Dedifferentiated amniotic fluid mesenchymal stem cell (primary cell): ENCODE data around the gene CWC27.
A peak's percentile ranks its signal among the peaks of the same experiment; 100 is the strongest.

Experiments
- DNase-seq: peaks from one replicate; pipeline ENCODE4 v3.0.0-alpha.2; 2016; ENCODE audit errors: extremely low spot score

CWC27 gene

DNA sequence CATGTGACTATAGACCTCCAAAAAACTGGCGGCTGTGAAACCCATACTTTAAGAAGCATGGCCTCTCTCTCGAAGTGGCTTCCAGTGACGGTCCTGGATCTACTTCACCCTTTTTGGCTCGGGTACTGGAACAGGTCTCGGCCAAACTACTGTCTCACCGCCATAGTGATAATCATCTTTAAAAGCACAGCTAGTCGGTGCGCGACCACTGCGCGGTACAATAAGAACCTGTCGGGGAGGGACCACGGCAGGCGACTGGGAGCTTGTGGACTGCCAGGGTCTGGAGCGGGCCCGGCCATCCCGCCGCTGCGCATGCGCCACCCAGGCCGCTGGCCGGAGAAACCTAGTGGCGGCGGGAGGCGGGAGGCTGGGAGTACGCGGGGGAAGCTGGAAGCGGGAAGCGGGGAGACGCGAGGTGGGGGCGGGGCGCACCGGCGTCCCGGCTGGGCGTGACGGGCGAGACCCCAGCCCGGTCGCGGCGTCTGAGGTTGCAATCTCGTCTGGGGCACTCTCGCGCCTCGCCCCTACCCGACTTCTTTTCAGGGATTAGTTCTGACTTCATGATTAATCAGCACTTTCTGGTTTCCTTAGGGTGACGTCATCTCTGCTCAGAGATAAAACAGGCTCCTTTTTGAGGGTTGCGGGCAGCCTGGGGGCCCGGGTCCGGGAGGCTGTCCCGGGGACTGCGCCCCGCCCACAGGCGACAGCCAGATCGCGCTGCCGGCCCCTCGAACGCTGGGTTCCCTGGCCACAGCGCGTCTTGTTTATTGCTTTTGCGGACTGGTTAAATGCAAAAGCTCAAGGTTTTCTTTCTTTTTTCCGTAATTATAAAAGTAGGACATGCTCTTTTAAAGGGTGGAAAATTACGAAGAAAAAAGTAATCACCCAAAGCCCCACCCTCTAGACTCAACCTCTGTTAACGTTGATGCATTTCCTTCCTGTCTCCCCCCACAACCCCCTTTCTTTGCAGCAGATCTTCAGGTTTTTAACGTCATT lies 266.8 kb downstream of the CWC27 start:
- DNase-seq: peak; percentile 81

DNA sequence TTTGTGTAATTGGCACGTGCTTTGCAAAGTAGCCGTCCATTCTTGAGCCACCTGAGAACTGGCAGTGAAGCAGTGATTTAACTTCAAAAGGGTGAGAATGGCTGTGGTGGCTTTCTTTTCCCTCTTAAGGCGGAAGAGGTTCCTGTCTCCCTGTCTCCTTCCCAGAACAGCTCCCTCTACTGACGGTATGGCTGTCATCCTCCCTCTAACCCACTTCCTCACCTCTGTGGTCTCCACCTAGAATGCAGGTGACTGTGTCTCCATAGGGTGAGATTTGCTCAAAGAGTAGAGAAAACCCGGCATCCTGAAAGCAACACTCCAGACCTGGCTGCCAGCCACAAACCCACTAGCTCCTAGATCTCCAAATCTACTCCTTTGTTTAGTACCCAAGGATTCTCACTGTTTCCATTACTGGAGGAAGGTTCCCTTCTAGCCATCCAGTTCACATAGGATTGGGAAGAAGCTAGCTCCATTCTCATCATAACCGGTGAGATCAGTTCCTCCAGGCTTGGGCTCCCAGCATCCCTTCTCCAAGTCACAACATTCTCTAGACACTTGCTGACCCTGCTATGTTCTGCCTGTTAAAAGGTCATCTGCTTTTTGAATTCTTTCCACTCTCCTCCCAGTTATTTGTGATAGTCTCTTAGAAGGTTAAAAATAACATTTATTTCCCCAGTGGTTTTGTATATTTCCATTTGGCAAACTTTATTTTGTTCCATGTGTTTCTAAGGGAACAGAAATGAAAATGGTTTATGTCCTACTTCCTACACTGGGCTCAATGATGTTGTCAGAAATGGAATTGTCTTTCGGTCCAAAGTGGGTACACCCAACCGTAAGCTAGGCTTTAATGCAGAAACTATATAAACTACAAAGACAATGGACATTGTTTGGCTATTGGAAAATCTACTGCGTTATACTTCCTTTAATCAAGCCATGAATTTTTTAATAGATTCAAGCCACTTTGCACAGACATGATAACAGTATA lies 269.4 kb downstream of the CWC27 start:
- no peak for DNase-seq

DNA sequence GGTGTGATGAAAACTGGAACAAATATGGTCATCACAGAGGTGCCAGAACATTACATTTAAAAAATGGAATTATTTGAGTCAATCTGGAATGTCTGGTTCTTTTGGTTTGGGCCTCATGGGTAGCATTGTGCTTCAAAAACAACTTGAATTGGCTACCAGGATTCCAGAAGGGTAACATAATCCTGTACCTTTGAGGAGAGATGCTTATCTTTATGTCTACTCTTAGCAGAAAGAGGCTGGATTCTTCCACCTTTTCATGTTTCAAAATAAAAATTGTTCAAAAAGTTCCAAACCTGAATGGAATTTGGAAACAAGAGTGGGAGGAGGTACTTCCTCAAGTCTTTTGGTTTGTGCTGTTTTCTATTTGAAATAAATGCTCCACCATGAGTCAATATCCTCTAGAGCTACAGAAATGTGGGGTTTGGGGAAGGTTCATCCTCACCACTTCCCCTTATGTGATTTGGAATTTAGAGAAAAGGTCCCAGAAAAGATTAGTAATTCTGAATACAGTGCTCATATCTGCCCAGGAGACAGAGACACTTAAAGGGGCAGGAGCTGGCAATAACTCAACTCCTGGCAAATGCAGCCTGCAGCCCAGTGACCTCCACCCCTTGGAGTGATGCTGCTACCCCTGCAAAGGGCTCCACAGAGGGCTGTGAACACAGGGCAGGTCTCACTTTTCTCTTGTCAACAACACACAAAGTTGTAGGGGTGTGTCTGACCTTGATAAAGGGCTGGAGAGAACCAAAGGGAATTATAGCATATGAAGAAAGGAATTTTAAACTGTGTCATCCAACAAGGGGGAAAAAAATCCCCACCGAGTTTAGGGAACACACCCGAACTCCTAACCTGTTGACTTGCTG lies 272.8 kb downstream of the CWC27 start:
- DNase-seq: peak; percentile 19

DNA sequence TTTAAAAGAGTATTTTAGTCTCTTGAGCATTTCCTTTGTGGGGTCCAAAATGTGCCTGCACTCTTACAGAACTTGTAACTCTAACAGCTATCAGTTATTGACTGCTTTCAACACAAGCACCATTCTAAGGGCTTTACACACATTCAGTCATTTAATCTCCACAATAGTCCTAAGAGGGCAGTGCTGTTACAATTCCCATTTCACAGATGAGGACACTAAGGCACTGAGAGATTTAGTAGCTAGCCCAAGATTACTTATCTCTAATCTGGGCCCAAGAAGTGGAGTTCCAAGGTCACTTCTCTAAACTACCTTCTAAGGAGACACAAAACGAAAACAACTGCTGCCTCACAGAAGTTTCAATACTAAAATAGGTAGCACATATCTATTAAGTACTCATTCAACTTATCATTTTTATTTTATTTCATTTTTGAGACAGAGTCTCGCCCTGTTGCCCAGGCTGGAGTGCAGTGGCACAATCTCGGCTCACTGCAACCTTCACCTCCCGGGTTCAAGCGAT lies 275.2 kb downstream of the CWC27 start:
- no peak for DNase-seq

DNA sequence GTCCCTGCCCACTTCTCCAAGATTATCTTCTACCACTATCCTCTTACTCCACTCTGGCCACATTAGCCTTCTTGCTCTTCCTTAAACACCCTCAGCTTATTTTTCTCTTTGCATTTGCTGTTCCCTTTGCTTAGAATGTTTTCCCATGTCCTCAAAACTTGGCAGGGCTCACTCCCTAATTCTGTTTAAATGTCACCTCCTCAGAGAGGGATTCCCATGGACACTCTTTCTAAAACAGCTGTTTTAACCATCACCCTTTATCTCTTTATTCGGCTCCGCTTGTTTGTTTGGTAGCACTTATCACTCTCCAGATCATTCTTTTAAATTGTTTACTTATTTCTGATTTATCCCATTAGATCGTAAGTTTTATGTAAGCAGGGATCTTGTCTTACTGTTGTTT lies 278.5 kb downstream of the CWC27 start:
- DNase-seq: no peak

DNA sequence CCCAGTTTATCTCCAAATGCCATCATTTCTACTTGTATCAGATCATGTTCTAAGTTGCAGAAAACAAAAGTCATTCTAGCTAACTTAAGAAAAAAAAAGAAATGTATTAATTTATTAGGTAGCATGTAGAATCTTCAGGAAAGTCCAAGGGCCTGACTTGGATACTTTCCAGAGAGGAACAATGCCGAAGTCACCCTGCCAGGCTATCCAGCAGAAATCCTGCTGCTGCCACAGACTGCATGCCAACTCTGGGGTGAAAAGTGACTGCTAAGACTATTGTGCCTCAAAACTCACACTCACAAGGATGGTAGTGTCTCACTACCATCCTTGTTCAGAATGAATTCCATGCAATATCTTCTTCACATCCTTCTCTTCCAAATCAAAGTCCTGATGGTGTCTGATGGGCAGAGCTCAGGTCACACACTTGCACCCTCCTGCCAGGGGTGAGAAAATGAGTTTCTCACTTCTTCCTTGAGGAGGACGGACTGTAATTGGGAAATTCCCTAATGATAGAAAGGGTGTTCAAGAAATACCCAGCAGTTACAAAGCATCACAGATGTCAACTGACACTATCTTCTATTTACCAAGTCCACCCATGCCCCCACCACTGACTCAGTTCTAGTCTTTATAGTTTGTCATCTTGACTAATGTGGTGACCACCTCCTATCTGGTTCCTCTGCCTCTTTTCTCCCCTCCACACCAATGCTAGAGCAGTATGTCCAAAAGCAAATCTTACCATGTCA lies 279.4 kb downstream of the CWC27 start:
- no peak for DNase-seq

DNA sequence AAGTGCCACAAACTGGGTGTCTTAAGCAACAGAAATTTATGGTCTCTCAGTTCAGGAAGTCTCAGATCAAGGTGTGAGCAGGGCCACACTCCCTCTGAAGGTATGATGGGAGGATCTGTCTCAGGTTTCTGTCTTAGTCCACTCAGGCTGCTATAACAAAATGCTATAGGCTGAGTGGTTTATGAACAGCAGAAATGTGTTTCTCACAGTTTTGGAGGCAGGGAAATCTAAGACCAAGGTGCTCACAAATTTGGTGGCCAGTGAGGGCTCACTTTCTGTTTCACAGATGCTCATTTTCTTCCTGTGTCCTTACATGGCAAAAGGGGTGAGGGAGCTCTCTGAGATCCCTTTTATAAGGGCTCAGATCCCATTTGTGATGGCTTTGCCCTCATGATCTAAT lies 281.4 kb downstream of the CWC27 start:
- no peak for DNase-seq

DNA sequence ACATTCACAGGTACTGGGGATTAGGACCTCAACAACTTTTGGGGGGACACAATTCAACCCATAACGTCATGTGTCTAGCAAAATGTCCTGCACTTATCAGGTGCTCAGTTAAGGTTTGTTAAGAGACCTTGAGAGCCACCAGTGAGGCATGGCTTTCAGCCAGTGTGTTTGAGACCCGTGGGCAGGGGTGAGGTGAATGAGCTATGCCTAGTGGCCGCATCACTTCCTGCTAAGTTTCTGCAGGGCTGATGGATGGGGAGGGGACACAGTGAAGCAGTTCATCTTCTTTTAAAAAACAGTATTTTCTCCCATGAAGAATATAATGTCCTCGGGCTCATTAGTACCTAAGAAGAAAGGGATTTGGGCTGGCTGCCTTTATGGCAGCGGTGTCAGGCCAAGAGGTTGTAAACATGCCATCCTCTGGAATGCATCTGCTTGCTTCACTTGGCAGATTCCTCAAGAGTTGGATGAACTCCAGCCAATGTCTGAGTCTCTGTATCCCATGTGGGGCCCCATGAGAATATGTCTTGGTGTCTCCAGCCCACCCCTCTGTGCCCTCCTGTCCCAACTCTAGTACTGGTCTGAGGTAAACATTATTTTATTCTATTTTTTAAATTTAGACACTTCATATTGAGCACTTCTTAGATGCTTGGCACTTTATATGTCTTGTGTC lies 282.2 kb downstream of the CWC27 start:
- DNase-seq: no peak

DNA sequence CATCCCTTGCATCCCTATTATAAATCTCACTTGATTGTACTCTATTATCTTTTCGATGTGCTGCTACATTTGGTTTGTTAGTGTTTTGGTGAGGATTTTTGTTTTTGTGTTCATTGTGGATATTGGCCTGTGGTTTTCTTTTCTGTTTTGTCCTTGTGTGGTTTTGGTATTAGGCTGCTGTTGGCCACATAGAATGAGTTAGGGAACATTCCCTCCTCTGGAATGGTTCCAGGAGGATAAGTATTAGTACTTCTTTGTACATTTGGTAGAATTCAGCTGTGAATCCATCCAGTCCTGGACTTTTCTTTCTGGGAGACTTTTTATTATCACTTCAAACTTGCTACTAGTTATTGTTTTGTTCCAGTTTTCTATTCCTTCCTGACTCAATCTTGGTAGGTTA lies 287.2 kb downstream of the CWC27 start:
- DNase-seq: no peak

DNA sequence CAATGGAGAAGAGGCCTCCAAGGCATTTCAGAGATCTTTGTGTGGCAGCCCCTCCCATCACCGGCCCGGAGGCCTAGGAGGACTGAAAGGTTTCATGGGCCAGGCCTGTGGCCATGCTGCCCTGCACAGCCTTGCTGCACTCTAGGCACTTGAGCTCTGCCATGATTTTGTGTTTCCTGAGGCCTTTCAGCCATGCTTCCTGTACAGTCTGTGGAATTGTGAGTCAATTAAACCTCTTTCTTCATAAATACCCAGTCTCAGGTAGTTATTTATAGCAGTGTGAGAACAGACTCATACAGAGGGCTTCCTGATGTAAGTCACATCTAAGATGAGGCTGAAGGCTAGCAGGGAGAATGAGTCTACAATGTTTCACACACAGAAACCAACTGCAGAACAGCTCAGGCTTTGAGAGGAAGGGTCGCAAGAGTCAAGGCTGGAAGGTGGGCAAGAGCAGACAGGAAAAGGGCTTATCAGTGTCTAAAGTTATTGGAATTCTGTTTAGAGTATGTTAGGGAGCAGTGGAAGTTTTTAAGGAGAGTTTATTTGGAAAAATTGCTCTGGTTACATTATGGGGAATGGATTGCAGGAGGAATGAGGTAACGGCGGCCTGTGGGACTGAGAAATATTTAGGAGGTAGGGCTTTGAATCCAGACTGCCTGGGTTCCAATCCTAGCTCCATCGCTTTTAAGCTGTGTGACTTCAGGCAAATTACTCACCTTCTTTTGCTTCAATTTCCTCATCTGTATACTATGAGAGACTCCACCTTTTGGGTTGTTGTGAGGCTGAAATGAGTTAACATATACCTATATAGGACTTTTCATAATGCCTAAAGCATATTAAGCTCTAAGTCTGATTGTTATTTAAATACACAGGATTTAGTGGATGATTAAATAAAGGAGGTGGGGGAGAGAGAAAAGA lies 291.2 kb downstream of the CWC27 start:
- DNase-seq: no peak

DNA sequence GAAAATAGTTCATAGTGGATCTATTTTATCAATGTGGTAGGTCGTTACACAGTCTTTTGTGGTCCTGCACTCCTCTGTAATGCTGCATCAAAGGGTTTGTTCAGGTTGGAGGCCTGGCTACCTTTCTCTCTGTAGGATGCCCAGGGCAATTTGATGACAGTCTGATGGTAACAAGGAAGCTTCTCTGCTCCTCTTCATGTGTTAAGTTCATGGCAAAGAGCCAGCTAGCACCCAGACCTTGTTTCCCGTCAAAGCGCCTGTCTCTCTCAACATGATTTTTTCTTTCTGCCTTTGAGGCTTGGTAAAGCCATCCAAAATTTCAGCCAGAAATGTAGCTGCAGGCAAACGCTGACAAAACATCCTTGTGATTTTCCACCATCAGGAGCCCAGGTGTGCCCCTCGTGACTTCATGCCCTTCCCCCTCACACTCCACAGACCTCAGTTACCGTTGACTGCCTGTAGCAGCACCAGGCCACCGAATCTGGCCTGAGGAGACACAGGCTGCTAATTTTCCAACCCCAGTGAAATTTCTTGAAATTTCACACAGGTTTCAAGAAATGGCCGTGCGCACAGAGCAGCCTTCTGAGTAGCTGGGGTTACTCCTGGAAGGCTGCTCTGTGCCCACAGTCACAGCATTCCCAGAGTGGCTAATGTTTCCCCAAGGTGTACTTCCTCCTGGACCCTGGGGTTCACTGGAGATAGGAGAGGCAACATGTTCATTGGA lies 292.7 kb downstream of the CWC27 start:
- no peak for DNase-seq

DNA sequence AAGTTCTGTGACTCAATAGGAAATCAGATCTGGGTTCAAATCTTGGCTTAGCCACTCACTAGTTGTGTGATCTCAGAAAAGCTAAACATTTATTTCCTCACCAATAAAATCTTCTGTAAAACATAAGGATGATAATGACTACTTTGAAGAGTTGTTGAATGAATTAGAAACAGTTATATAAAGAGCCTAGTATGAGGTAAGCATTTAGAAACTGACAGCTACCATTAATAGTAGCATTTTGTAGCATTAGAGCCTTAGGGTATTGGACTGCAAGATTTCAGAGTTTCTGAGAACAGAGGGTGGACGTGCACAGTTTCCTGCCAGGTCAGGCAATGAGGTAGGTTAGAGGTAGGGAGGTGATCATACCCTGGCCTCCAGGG lies 293.2 kb downstream of the CWC27 start:
- no peak for DNase-seq

DNA sequence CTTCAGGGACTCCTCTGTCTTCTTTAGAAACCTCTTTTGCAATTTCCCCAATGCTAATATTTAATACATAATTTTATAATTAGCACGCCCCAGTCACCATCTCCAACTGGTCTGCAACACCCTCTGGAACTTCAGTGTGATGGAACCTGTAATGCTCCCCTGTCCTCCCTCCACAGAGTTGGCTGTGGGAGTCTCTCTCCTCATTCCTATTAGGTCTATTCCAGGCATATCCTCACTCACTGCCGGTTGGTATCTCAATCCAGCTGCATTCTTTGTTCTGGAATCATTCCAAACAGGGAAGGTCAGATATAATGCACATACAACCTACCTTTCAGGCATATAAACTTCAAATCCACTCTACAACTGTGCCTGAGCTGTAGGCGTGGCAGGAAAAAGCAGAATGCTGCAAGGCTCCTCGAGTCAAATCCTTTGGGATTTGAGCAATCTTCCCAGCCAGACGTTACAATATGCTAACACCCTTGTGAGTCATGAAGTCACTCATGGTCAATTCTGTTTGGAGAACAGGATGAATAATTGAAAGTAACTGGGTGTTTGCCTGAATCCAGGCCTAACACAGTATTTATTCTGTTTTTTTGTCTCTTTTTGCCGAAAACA lies 293.8 kb downstream of the CWC27 start:
- peak; percentile 93 for DNase-seq

DNA sequence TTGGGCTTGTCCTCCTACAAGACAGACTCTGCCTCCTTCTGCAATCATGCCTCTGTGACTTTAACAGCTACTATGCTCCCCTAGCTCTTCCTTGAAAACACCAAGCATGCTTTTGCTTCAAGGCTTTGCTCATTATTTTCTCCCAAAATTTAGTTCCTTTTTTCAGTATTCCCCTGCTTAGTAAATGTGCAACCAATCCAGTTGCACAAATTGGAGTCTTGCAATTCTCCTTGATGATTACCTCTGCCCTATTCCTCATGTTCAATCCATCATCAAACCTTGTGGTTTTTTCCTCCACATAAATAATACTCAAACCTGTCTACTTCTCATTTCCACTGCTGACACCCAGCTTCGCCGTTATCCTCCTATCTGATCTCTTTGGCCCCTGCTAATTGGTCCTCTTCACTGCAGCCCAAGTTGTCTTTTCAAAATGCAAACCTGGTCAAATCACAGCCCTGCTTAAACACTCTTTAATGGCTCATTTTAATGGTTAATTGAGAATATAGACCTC lies 296.3 kb downstream of the CWC27 start:
- DNase-seq: no peak

DNA sequence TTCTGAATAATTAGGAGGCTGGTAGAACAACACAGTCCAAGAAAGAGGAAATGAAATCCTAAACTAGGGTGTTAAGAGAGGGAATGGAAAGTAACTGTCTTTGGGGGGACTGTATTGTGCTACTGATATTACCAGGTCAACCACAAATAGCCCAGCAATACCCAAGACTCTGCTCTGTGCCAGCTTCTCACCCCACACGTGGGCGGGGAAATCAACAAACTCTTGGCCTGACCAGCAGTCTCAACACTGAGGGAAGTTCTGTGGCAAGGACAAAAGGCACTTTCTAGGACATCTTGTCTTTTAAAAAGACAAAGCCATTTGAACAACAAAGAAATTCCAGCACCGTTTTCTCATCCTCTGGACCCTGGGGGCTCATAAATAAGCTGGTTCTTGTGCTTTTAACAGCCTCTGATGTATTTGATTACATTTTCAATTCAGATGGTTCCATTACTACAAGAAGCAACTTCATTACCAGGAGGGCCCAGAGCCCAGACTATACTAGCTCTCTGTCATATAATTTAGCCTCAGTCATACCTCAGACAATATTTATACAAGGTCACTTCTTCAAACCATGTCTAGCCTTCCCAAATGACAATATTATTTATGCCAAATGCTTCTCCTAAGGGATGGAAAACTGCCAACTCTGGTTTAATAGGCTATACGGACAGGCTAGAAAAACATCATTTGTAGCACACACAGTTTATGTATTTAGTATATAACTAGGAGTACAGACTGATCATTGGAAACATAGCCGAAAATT lies 297.8 kb downstream of the CWC27 start:
- no peak for DNase-seq

DNA sequence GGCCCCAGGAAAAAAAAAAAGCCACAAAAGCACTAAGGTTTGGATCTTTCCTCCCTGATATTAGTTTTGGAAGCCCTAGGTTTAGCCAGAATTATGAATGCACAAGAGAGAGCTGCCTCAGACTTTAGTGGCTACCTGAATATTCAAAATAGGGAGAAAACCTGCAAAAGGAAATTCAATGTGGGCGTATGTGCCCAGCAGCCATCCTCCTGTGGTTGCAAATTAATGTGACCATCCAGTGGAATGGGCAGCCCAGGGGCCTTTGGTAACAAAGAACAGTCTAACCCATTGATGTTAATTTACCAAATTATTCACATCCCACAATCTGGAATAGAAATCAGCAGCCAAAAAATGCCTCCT lies 298.4 kb downstream of the CWC27 start:
- no peak for DNase-seq
